Activated naive CD8-positive, alpha-beta T cell treated with anti-CD3 and anti-CD28 coated beads, Interleukin-2, amount 50 U/mL, for 24 hours (primary cell): Measurements from ENCODE around the gene XKRX.
A peak's percentile ranks its signal among the peaks of the same experiment; 100 is the strongest.

ENCODE experiments used
- ATAC-seq: fragments of 150-1000 bp; cut with Tn5 transposase; one replicate; pipeline ENCODE4 v1.10.0; 2021
- DNase-seq: peaks from one replicate; pipeline ENCODE4 v3.0.0; 2021
- H3K27ac Mint-ChIP-seq: one replicate; pipeline ENCODE4 v1.8.0; 2021; ENCODE audit warnings: mild to moderate bottlenecking, mixed read lengths
- H3K27me3 Mint-ChIP-seq: one replicate; pipeline ENCODE4 v1.8.0; 2021; ENCODE audit warnings: mixed read lengths
- H3K36me3 Mint-ChIP-seq: one replicate; pipeline ENCODE4 v1.8.0; 2021; ENCODE audit warnings: low read depth, mixed read lengths
- H3K4me1 Mint-ChIP-seq: one replicate; pipeline ENCODE4 v1.8.0; 2021; ENCODE audit warnings: mixed read lengths
- H3K4me3 Mint-ChIP-seq: one replicate; pipeline ENCODE4 v1.8.0; 2021; ENCODE audit warnings: mild to moderate bottlenecking, moderate library complexity, mixed read lengths
- H3K9me3 Mint-ChIP-seq: one replicate; pipeline ENCODE4 v1.8.0; 2021; ENCODE audit warnings: mixed read lengths

Gene XKRX

DNA sequence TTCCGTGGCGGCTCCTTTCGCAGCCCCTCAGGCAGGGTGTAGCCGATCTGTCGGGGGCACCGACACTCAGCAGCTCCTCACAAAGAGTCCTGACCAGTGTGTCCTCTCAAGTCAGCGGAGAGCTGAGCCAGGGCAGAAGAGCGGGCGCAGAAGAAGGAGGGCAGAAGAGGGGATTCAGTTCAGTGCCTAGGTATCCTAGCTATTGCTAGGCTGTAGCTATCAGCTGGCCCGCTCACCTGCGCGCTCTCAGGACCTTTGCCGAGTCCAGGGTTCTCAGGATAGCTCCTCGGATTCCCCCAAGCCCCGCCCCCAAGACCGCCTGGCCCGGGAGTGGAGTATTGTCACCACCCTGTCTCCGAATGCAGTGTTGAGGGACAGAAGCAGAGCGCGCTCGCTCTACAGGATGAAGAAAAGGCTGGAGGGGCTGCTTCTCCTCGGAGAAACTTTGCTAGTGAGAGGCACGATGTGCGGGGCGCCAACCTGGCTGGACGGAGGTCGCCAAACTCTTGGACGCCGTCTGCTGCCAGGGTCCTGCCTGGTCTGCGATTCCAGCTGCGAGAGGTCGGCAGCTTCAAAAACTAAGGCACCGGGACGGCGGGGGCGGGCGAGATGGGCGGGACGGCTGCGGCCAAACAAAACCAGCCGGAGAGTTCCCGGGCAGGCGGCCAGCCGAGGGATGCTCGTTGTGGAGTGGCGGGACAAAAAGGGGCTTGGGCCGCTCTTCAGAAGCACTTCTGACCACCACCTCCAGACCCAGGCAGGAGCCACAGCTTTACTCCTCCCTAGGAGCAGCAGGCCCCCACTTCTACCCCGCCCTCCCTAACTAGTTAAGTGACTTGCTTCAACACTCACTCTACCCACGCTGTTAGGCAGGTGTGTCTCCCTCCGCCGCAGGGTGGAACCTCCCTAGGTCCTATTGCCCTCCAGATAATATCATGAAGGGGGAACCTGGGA, at the start of gene XKRX:
Gene XKRX (minus strand): TSS at position 258 of the 954 bp plus-strand sequence. CDS start 613 bp downstream, outside the sequence.
- Mint-ChIP-seq H3K4me1 (peaks cover 41% of the 10 kb centered on the region), H3K27me3 (no peaks in the 10 kb centered on the region), H3K36me3 (peaks cover 4% of the 10 kb centered on the region), H3K9me3 (peaks cover 6% of the 10 kb centered on the region), H3K4me3 (peak within 1 kb of the TSS; percentile 82), H3K27ac (peak within 1 kb of the TSS; percentile 46)
- ATAC-seq (peak; percentile 86), DNase-seq (peak; percentile 30)

DNA sequence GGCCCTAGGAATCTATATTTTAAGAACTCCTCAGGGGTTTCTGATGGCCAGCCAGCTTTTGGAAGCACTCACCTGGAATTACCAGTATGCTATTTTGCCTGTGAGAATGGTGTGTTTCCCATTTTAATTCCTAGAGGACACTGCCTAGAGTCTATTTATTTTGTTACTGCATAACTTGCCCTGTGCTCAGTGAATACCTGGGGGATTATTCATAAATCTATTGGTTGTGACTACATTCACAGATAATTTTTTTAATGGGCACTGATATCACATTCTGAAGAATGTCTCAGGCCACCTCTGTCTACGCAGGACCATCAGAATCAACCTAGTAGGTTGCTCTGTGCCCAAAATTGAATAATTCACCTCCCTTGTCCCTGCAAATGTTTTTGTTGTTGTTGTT, 47.5 kb upstream of the XKRX start:
- Mint-ChIP-seq H3K4me3 (no peak overlapping the region), H3K27ac (no peak overlapping the region), H3K4me1 (no peaks in the 10 kb centered on the region), H3K36me3 (peaks cover 2% of the 10 kb centered on the region), H3K27me3 (no peaks in the 10 kb centered on the region), H3K9me3 (no peaks in the 10 kb centered on the region)
- DNase-seq, result no peak
- no peak for ATAC-seq

DNA sequence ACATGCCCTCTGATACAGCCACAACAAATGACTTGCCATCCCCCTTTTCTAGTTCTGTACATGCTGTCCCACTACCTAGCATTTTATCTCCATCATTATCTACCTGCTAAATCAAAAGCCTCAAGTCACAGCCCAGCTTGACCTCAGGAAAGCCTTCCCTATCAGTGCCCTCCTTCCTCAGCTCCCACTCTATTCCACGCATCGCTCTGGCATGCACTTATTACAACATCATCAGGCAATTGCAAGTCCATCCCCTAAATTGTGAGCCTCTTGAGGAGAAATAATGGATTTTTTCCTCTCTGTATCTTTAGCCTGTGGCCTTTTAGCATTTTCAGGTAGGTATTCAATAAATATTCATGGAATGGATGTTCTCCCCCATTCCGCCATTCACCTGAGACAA, 46.5 kb upstream of the XKRX start:
- H3K4me1 Mint-ChIP-seq, result no peaks in the 10 kb centered on the region
- H3K4me3 Mint-ChIP-seq, result no peak overlapping the region
- ATAC-seq (no peak), DNase-seq (no peak)
- no peak overlapping the region for H3K27ac Mint-ChIP-seq
- no peaks in the 10 kb centered on the region for H3K27me3 Mint-ChIP-seq
- H3K36me3 Mint-ChIP-seq, result peaks cover 2% of the 10 kb centered on the region
- no peaks in the 10 kb centered on the region for H3K9me3 Mint-ChIP-seq

DNA sequence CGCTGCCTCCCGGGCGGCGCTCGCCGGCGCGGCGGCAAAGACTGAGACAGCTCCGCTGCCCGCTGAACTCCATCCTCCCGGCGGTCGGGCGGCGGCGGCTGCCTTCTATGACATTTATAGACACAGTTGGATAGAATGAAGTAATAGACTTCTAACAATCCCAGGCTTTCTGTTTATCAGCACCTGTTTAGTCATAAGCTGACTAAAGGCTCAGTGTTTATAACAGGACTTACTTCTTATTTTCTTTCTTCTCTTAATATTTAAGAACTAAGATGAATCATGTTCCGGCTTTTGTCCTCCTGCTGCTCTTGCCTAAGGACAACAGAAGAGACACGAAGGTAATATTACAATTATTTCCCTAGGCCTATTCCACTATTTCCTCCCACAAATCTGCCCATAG, 44.7 kb upstream of the XKRX start:
- H3K27me3 Mint-ChIP-seq, result no peaks in the 10 kb centered on the region
- H3K4me1 Mint-ChIP-seq, result no peaks in the 10 kb centered on the region
- no peak overlapping the region for H3K4me3 Mint-ChIP-seq
- peaks cover 2% of the 10 kb centered on the region for H3K36me3 Mint-ChIP-seq
- no peak overlapping the region for H3K27ac Mint-ChIP-seq
- DNase-seq, result no peak
- ATAC-seq, result no peak
- H3K9me3 Mint-ChIP-seq, result no peaks in the 10 kb centered on the region

DNA sequence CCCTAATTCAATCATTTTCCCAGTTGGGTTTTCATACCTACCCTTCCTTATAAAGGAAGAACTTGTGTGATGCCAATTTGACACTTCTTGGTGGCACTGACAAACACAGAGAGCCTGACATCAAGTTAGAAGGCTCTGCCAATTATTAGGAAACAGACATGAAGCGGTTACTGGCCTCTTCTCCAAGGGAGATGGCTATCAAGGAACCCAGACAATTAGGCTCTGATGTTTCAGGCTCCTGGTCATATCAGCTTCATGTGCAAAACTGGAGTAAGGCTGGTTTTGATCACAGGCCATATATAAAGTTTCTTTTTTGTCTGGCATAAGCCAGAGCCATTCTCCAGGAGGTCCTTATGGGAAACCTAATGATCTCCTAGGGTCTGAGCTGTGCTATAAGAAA, 41.2 kb upstream of the XKRX start:
- Mint-ChIP-seq H3K27me3 (no peaks in the 10 kb centered on the region), H3K36me3 (peaks cover 2% of the 10 kb centered on the region), H3K4me3 (no peak overlapping the region), H3K27ac (no peak overlapping the region), H3K9me3 (no peaks in the 10 kb centered on the region), H3K4me1 (no peaks in the 10 kb centered on the region)
- ATAC-seq, result no peak
- DNase-seq, result no peak

DNA sequence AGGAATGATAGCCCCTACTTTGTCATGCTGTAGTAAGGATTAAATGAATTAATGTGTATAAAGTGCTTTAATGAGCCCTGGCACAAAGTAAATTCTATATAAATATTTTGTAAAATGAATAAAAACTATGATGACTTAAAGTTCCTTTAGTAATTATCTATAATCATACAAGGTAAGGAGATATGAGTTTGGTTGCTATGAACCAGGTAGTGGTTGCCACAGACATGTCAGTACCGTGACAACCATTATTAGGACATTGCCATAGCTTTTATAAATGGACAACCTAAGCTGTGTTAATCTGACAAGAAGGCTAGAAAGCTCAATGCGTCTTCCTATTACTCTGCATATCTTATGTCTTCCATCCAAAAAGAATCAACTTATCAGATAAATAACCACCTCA, 40.7 kb upstream of the XKRX start, which contains the start of gene ARL13A:
Gene ARL13A (plus strand): TSS at position 301 of the 400 bp plus-strand sequence. CDS start 3,982 bp downstream, outside the sequence.
- no peak within 1 kb of the TSS for H3K4me3 Mint-ChIP-seq
- no peaks in the 10 kb centered on the region for H3K4me1 Mint-ChIP-seq
- ATAC-seq (no peak), DNase-seq (no peak)
- H3K36me3 Mint-ChIP-seq, result peaks cover 2% of the 10 kb centered on the region
- no peak within 1 kb of the TSS for H3K27ac Mint-ChIP-seq
- H3K9me3 Mint-ChIP-seq, result no peaks in the 10 kb centered on the region
- no peaks in the 10 kb centered on the region for H3K27me3 Mint-ChIP-seq

DNA sequence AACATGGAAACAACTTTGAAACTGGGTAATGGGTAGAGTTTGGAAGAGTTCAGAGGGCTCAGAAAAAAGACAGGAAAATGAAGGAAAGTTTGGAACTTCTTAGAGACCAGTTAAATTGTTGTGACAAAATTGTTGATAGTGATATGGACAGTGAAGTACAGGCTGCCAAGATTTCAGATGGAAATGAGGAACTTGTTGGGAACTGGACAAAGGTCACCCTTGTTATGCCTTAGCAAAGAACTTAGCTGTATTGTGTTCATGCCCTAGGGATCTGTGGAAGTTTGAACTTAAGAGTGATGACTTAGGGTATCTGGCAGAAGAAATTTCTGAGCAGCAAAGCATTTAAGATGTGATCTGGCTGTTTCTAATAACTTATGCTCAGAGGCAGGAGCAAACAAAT, 35.6 kb upstream of the XKRX start:
- Mint-ChIP-seq H3K27me3 (no peaks in the 10 kb centered on the region), H3K4me1 (no peaks in the 10 kb centered on the region), H3K36me3 (no peaks in the 10 kb centered on the region), H3K4me3 (no peak overlapping the region), H3K27ac (no peak overlapping the region), H3K9me3 (no peaks in the 10 kb centered on the region)
- DNase-seq, result no peak
- no peak for ATAC-seq

DNA sequence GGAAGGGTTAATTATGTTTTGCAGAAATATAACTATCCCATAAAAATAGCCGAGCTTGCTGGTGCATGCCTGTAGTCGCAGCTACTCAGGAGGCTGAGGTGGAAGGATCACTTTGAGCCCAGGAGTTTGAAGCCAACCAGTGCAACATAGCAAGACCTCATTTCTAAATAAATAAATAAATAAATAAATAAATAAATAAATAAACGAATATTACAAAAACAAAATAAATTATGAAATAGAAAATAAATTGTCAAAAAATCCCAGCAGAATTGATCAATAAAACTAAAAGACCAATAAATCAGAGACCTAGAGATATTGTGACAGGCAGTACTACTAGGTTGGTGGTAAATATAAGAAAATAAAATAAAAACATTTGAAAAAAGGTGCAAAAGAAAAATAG, 34.1 kb upstream of the XKRX start:
- Mint-ChIP-seq H3K27ac (no peak overlapping the region), H3K4me3 (no peak overlapping the region), H3K27me3 (no peaks in the 10 kb centered on the region), H3K4me1 (no peaks in the 10 kb centered on the region), H3K9me3 (no peaks in the 10 kb centered on the region), H3K36me3 (no peaks in the 10 kb centered on the region)
- no peak for ATAC-seq
- no peak for DNase-seq

DNA sequence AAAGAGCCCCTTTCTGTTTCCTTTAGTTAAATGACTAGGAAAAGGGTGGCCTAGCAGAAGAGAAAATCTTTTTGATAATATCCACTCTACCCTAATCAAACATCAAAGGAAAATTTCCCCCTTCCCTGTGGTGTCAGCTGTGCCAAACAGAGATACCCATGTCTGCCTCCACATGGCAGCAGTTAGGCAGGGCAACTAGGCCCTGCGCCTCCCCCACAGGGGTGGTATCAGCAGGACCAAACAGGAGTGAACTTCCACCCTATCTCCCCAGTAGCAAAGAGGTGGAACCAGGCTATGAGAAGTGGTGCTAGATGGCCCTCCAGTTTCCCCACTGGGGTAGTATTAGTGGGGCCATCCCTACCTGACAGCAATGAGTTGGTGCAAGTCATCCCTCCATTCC, 19.8 kb upstream of the XKRX start:
- no peaks in the 10 kb centered on the region for H3K36me3 Mint-ChIP-seq
- H3K9me3 Mint-ChIP-seq, result no peaks in the 10 kb centered on the region
- no peak overlapping the region for H3K4me3 Mint-ChIP-seq
- no peak for ATAC-seq
- no peaks in the 10 kb centered on the region for H3K4me1 Mint-ChIP-seq
- no peak overlapping the region for H3K27ac Mint-ChIP-seq
- no peaks in the 10 kb centered on the region for H3K27me3 Mint-ChIP-seq
- DNase-seq, result no peak

DNA sequence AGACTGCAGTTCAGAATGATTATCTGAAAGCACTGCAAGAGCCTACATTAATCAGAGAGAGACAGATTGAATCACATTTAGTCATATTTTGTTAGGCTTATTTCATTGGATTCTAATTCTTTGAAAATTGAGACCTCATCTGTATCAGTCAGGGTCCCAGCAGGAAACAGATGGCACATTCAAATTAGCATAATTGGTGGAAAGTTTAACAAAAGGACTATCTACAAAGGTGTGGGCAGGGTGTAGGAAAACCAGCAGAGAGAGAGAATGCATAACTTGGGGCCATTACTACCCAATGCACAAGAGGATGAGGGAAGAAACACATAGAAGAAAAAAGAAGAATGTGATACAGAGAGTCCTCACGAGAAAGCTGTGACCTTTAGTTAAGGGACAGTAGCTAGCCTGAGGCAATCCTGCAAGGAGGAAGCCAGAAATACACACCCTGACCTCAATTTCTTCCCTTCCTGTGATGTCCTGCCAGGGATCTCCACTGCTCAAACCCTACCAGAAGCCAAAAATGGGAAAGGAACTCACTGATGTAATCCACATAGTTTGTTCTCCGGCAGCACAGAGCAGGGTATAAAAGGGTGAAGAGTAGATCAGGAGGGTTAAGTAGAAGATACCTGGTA, 17.7 kb upstream of the XKRX start:
- H3K4me3 Mint-ChIP-seq, result no peak overlapping the region
- ATAC-seq (no peak), DNase-seq (no peak)
- H3K27ac Mint-ChIP-seq, result no peak overlapping the region
- H3K27me3 Mint-ChIP-seq, result no peaks in the 10 kb centered on the region
- no peaks in the 10 kb centered on the region for H3K9me3 Mint-ChIP-seq
- H3K36me3 Mint-ChIP-seq, result no peaks in the 10 kb centered on the region
- no peaks in the 10 kb centered on the region for H3K4me1 Mint-ChIP-seq

DNA sequence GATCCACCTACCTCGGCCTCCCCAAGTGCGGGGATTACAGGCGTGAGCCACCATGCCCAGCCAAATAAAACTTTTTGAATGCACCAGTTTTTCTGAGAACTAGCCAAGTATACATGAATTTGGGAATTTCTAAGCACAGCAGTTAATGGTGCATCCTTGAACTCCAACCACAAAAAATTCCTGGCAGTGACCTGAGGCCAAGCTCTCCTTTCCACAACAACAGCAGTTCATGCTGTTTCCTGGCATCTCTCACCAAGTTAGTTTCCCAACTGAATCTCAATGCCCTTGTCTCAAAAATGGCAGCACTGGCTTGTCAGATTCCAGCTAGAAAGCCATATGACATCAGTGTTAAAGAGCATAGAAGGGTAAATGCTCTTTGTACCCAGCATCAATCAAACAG, 15.9 kb upstream of the XKRX start:
- Mint-ChIP-seq H3K9me3 (no peaks in the 10 kb centered on the region), H3K4me3 (no peak overlapping the region)
- ATAC-seq, result no peak

DNA sequence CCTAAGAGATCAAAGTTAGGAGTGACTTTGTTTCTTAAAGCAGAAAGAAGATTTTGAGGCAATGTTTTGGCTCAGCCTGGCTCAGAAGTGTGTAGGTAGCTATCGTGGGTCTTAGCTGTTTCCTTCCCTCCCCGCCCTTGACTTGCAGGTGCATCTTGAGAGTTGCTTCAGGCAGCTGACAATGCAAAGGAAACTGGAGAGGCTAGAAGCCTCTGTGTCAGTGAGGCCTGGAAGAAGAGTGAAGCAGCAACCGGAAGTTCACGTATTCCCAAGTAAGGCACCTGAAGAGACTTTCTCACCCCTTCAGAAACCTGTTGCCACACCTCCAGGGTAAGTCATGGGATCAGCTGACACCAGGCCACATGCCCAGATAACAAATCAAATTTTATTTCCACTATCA, 10.6 kb upstream of the XKRX start:
- Mint-ChIP-seq H3K9me3 (no peaks in the 10 kb centered on the region), H3K27me3 (no peaks in the 10 kb centered on the region), H3K27ac (no peak overlapping the region), H3K4me3 (no peak overlapping the region), H3K36me3 (no peaks in the 10 kb centered on the region), H3K4me1 (peaks cover 7% of the 10 kb centered on the region)
- ATAC-seq (no peak), DNase-seq (no peak)

More for the DNA sequence above, 15.9 kb upstream of the XKRX start:
- DNase-seq, result no peak
- Mint-ChIP-seq H3K36me3 (no peaks in the 10 kb centered on the region), H3K27ac (no peak overlapping the region), H3K27me3 (no peaks in the 10 kb centered on the region), H3K4me1 (peaks cover under 1% of the 10 kb centered on the region)

DNA sequence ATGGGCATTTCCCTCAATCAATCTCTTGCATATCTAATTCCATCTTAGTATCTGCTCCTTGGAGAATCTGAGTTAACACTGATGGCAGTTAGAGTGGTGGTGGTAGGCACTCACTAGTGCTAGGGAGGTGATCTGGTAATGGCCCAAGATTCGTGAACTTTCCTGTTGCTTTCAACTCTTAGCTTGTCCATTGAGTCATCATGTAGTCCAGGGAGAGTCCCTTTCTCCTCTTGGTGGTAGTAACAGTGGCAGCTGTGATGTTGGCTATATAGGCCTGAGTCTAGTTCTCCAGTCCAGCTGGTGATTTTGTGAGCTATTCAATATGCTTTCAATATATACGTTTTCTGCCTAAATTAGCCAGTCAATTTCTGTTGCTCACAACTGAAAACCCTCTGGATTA, 7.0 kb upstream of the XKRX start:
- no peak for DNase-seq
- Mint-ChIP-seq H3K27ac (no peak overlapping the region), H3K4me3 (no peak overlapping the region), H3K36me3 (peaks cover 4% of the 10 kb centered on the region), H3K9me3 (peaks cover 6% of the 10 kb centered on the region), H3K27me3 (no peaks in the 10 kb centered on the region), H3K4me1 (peaks cover 18% of the 10 kb centered on the region)
- ATAC-seq, result no peak

DNA sequence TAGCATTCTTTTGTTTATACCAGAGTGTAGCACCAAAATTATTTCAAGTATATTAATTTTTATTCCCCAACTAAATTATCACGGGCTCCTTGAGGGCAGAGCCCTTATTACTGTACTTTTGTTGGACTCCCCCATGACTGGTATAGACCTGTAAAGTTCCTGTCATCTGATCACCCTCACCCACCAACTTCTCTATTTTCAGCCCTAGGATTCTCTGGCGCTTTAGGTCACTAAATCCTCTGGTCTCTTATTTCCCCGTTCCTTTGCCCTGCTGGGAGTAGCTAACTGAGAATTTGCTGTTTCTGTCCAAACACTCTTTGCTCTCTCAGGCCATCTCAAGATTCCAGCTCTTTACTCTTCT, 3.2 kb upstream of the XKRX start:
- Mint-ChIP-seq H3K27me3 (no peaks in the 10 kb centered on the region), H3K4me3 (no peak overlapping the region), H3K9me3 (peaks cover 6% of the 10 kb centered on the region), H3K36me3 (peaks cover 4% of the 10 kb centered on the region), H3K4me1 (peaks cover 29% of the 10 kb centered on the region), H3K27ac (no peak overlapping the region)
- DNase-seq (no peak), ATAC-seq (no peak)

DNA sequence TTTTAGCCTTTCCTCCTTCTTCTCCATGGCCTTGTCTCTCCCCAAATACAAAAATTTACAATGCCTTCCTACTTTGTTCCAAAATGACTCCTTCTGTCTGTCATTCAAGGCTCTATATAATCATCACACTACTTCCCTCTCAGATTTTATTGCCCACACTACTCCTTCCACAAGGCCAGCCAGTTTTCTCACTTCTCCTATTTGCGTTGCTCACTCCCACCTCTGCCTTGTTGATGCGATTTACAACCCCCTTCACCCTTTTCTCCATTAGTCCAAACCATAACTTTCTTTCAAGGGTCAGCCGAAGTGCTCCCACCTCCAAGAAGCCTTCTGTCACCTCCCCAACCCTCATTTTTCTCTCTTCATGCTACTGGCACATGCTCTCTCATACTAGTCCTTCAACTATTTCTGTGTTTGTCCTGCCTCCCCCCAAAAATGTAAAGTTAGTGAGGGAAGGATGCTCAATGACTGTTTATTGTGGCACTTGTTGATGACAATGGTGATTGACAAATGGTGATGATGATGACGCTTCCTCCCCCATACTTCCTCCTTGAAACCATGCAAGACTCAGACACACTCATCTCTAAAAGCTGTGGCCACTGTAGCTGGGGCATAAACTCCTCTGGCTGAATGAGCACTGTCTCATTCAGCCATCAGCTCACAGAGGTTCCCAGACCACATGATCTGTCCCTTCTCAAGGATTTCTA, 2.7 kb upstream of the XKRX start:
- H3K27me3 Mint-ChIP-seq, result no peaks in the 10 kb centered on the region
- H3K36me3 Mint-ChIP-seq, result peaks cover 4% of the 10 kb centered on the region
- ATAC-seq, result peak; percentile 64

More for the DNA sequence above, 2.7 kb upstream of the XKRX start:
- Mint-ChIP-seq H3K4me3 (no peak overlapping the region), H3K27ac (peak overlapping the region; percentile 63), H3K4me1 (peaks cover 32% of the 10 kb centered on the region), H3K9me3 (peaks cover 6% of the 10 kb centered on the region)
- no peak for DNase-seq
